ACC112 (cell line): ENCODE results near the gene HERC4.
"Not testable (repeated sequence)": the region's sequence is repeated elsewhere in the genome, so short reads cannot be mapped to it uniquely, and the experiment has no call there.

ENCODE experiments used
- H2AFZ ChIP-seq: fragments of 200-600 bp; sonication (generic); one replicate; pipeline ENCODE4 v1.6.0; 2017; ENCODE audit warnings: antibody characterized with exemption, low read length; ENCODE audit not compliant: unreplicated experiment
- H3K27ac ChIP-seq: fragments of 200-600 bp; sonication (generic); 2 replicates; pipeline ENCODE4 v1.5.1; 2014; ENCODE audit warnings: low read depth, mild to moderate bottlenecking, antibody characterized with exemption, low read length, moderate library complexity
- H3K27me3 ChIP-seq: fragments of 200-600 bp; sonication (generic); 2 replicates; pipeline ENCODE4 v1.6.1; 2014; ENCODE audit warnings: mild to moderate bottlenecking, antibody characterized with exemption, low read length, moderate library complexity, mixed read lengths; ENCODE audit not compliant: insufficient read depth
- H3K36me3 ChIP-seq: fragments of 200-600 bp; sonication (generic); 2 replicates; pipeline ENCODE4 v1.6.1; 2016; ENCODE audit warnings: mild to moderate bottlenecking, antibody characterized with exemption, low read length, moderate library complexity, mixed read lengths; ENCODE audit not compliant: insufficient read depth
- H3K4me1 ChIP-seq: fragments of 200-600 bp; sonication (generic); one replicate; pipeline ENCODE4 v1.6.1; 2016; ENCODE audit warnings: low read length, mixed read lengths; ENCODE audit not compliant: insufficient read depth, unreplicated experiment, control insufficient read depth
- H3K4me3 ChIP-seq: fragments of 200-600 bp; sonication (generic); 2 replicates; pipeline ENCODE4 v1.5.1; 2014; ENCODE audit warnings: mild to moderate bottlenecking, low read depth, low read length
- H3K79me2 ChIP-seq: fragments of 200-600 bp; sonication (generic); one replicate; pipeline ENCODE4 v1.6.0; 2016; ENCODE audit warnings: low read length; ENCODE audit not compliant: control insufficient read depth, unreplicated experiment, insufficient read depth

HERC4 gene

DNA sequence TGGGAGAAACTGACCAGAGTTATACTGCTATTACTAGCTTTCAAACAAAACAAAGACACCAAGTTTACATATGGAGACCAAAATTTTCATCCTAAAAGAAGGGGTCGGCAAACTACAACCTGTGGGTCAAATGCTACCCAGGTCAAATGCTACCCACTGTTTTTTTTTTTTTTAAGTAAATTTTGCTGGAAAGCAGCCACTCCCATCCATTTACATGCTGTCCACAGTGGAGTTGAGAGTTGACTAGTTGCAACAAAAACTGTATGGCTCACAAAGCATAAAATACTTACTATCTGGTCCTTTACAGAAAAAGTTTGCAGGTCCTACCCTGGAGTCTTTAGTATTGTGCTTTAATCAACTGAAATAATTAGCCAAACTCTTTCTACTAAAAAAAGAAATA is 99.2 kb downstream of the HERC4 start:
- peaks cover 2% of the 10 kb centered on the region for H3K79me2 ChIP-seq
- no peaks in the 10 kb centered on the region for H3K27me3 ChIP-seq
- no peak overlapping the region for H2AFZ ChIP-seq
- no peak overlapping the region for H3K27ac ChIP-seq
- H3K4me1 ChIP-seq: peaks cover 8% of the 10 kb centered on the region
- H3K36me3 ChIP-seq: peaks cover 60% of the 10 kb centered on the region
- no peak overlapping the region for H3K4me3 ChIP-seq

DNA sequence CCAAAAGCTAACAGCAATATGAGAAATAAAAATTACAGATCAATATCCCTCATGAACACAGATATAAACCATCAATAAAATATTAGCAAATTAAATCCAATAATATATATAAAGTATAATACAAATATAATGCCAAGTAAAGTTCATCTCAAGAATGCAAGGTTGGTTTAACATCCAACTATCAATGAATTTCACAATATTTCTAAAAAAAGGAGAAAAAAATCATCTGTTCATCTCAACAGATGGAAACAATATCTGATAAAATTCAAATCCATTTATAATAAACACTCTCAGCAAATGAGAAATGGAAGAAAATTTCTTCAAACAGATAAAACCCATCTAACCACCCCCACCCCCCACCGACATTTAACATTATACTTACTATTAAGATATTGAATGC is 103.8 kb downstream of the HERC4 start:
- H3K4me3 ChIP-seq: no peak overlapping the region
- no peak overlapping the region for H3K27ac ChIP-seq
- H3K79me2 ChIP-seq: peaks cover 15% of the 10 kb centered on the region
- peaks cover 65% of the 10 kb centered on the region for H3K36me3 ChIP-seq
- no peaks in the 10 kb centered on the region for H3K27me3 ChIP-seq
- H2AFZ ChIP-seq: no peak overlapping the region
- peaks cover under 1% of the 10 kb centered on the region for H3K4me1 ChIP-seq

DNA sequence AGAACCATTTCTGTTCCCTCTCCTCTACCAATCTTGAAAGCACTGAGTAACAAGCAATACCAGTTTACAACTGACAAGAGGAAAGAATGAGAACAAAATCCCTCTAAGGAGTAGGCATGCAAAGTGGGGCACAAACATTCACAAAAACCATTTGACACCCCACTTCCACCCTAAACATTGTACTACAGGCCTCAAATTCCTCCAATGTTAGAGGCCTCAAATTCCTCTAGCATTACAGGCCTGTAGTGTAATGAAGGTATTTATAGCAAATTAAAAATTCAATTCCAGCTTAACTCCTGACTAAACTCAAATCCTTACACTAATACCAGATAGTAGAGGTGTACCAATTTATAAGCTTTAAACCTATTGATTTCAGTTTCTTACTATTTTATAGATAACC is 105.2 kb downstream of the HERC4 start:
- H3K4me1 ChIP-seq: no peaks in the 10 kb centered on the region
- H2AFZ ChIP-seq: no peak overlapping the region
- H3K79me2 ChIP-seq: peaks cover 15% of the 10 kb centered on the region
- no peak overlapping the region for H3K27ac ChIP-seq
- no peak overlapping the region for H3K4me3 ChIP-seq
- no peaks in the 10 kb centered on the region for H3K27me3 ChIP-seq
- peaks cover 66% of the 10 kb centered on the region for H3K36me3 ChIP-seq

DNA sequence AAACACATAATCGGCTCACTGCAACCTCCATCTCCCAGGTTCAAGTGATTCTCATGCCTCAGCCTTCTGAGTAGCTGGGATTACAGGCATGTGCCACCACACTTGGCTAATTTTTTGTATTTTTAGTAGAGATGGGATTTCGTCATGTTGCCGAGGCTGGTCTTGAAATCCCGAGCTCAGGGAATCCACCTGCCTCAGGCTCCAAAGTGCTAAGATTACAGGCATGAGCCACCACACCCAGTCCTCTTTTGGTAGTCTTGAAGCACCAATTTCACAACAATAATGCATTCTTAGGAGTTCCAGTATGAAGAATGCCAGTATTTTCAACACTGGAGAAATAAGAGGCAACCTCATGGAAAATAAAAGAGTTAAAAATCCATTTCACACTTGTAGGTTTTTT is 109.0 kb downstream of the HERC4 start:
- H3K27ac ChIP-seq, H2AFZ ChIP-seq, H3K4me1 ChIP-seq, H3K27me3 ChIP-seq, H3K4me3 ChIP-seq: not testable (repeated sequence)
- Histone ChIP-seq H3K36me3 (peaks cover 46% of the 10 kb centered on the region), H3K79me2 (peaks cover 15% of the 10 kb centered on the region)

DNA sequence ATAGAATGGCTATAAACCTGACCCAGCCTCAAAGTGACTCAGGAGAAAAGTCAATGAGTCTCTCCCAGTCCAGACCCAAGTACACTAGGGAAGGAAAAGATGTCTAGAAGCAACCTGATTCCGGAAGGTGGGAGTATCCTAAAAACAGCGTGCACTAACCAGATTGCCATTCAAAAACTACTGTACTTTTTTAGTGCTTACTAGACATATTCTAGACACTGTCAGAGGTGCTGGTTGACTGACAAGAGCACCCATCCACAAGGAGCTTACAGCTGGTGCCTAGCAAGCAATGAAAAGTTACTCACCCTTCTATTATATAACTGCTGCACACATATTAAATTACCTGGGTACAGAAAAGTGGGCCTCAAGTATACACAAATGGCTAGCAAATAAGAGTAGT is 109.6 kb downstream of the HERC4 start:
- peaks cover 13% of the 10 kb centered on the region for H3K79me2 ChIP-seq
- H3K27me3 ChIP-seq: no peaks in the 10 kb centered on the region
- peaks cover 44% of the 10 kb centered on the region for H3K36me3 ChIP-seq
- H3K27ac ChIP-seq: no peak overlapping the region
- H2AFZ ChIP-seq: no peak overlapping the region
- no peaks in the 10 kb centered on the region for H3K4me1 ChIP-seq
- H3K4me3 ChIP-seq: no peak overlapping the region

DNA sequence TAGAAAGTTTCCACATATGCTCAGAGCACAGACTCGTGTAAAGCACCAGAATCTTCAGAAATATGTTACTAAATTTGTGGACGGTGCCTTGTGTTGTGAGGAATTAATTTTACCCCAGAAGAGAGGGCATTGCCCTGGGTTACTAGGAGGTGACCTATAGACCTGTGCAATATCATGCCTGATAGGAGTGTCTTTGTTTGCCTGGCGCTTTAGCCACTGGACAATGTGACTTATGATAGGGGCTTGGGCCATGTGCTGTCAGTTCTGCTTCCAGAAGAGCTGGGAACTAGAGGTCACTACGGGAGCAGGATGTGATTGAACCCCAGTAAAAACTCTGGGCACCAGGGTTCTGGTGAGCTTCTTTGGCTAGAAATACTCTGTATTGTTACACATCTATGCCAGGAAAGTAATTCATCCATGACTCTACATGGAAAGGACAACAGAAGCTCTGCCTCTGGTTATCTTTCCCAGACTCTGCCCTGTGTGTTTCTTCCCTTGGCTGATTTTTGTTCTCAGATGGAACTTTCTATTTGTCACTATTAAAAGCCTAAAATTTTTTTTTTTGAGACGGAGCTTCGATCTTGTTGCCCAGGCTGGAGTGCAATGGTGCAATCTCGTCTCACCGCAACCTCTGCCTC is 115.1 kb downstream of the HERC4 start:
- no peak overlapping the region for H2AFZ ChIP-seq
- peaks cover 20% of the 10 kb centered on the region for H3K36me3 ChIP-seq
- no peaks in the 10 kb centered on the region for H3K79me2 ChIP-seq
- no peak overlapping the region for H3K4me3 ChIP-seq
- no peak overlapping the region for H3K27ac ChIP-seq
- no peaks in the 10 kb centered on the region for H3K4me1 ChIP-seq
- no peaks in the 10 kb centered on the region for H3K27me3 ChIP-seq

DNA sequence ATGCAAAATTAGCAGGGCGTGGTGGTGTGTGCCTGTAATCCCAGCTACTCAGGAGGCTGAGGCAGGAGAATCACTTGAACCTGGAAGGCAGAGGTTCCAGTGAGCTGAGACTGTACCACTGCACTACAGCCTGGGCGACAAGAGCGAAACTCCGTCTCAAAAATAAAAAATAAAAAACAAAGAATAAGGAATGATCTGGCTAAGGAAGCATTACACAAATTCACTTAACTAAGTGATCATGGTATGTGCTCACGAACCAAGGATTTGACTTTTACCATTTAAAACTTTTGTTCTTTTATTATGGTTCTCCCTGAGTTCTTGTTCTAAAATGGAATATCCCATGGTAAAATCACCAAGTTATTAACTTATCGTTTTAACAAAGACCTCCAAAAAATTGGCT is 119.5 kb downstream of the HERC4 start:
- no peak overlapping the region for H2AFZ ChIP-seq
- no peaks in the 10 kb centered on the region for H3K27me3 ChIP-seq
- H3K36me3 ChIP-seq: peaks cover 25% of the 10 kb centered on the region
- H3K4me3 ChIP-seq: no peak overlapping the region
- no peaks in the 10 kb centered on the region for H3K4me1 ChIP-seq
- H3K27ac ChIP-seq: no peak overlapping the region
- no peaks in the 10 kb centered on the region for H3K79me2 ChIP-seq

DNA sequence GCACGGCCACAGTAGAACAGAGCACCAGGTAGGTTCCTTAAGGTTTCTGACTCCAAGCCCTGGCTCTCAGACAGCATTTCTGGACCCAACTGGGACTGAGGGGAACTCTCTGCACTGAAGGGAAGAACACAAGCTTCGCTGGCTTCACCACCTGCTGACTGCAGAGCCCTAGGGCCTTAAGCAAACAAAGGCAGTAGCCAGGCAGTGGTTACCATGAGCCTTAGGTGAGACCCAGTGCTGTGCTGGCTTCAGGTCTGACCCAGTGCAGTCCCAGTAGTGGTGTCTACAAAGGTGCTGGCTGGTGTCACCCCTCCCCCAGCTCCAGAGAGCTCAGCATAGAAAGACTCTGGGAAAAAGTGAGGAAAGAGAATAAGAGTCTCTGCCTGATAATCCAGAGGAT is 131.2 kb downstream of the HERC4 start:
- no peak overlapping the region for H2AFZ ChIP-seq
- no peaks in the 10 kb centered on the region for H3K4me1 ChIP-seq
- H3K79me2 ChIP-seq: peaks cover 6% of the 10 kb centered on the region
- H3K27me3 ChIP-seq: no peaks in the 10 kb centered on the region
- no peak overlapping the region for H3K27ac ChIP-seq
- H3K36me3 ChIP-seq: peaks cover 34% of the 10 kb centered on the region
- no peak overlapping the region for H3K4me3 ChIP-seq

DNA sequence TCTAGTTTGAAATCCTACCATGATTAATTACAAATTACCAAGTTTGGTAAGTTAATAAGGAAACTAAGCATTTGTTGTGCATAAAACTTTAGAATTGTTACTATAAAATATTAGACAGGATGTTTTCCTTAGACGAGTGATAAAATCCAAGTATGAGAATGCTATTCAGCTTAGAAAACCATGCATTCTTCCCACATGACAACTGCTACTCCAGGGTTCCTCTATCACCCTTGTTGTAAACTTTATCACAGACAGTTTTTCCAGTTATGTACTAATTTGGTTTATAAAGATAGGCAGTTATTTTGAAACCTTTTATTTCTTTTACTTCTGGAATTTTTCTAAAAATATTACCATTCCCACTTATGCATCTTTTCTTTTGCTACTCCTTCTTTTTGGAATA is 138.7 kb downstream of the HERC4 start:
- Histone ChIP-seq H3K27me3 (no peaks in the 10 kb centered on the region), H3K79me2 (no peaks in the 10 kb centered on the region), H2AFZ (no peak overlapping the region), H3K4me3 (no peak overlapping the region), H3K36me3 (peaks cover 9% of the 10 kb centered on the region), H3K4me1 (no peaks in the 10 kb centered on the region), H3K27ac (no peak overlapping the region)

DNA sequence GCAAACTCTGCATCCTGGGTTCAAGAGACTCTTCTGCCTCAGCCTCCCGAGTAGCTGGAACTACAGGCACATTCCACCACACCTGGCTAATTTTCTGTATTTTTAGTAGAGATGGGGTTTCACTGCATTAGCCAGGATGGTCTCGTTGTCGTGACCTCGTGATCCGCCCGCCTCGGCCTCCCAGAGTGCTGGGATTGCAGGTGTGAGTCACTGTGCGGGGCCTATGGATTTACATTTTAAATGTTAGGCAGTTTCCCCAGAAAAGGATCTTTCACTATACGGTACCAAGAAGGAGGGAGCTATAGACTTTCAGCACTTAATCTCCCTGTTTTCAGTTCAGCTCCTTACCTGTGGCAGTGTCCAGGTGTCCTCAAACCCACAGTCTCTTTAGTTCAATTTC is 139.9 kb downstream of the HERC4 start:
- Histone ChIP-seq H3K27me3 (no peaks in the 10 kb centered on the region), H2AFZ (no peak overlapping the region), H3K4me3 (no peak overlapping the region), H3K36me3 (peaks cover 9% of the 10 kb centered on the region), H3K27ac (no peak overlapping the region), H3K79me2 (no peaks in the 10 kb centered on the region), H3K4me1 (no peaks in the 10 kb centered on the region)

DNA sequence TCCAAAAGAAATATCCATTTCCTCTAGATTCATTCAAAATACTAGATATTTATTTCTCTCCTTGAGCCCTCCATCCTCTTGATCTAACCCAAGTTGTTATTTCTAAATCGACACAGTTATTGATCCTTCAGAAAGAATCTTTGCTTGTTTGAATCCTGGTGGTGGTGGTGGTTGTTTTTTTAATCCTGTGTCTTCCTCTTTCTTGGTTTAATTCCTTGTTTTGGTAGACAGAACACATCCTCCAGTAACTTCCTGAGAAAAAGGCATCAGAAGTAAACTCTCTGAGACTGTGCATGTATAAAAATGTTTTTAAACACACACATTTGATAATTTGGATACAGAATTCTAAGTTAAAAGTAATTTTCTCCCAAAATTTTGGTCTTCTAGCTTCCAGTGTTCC is 140.7 kb downstream of the HERC4 start:
- no peak overlapping the region for H2AFZ ChIP-seq
- no peaks in the 10 kb centered on the region for H3K79me2 ChIP-seq
- H3K4me3 ChIP-seq: no peak overlapping the region
- no peaks in the 10 kb centered on the region for H3K27me3 ChIP-seq
- H3K36me3 ChIP-seq: peaks cover 9% of the 10 kb centered on the region
- no peaks in the 10 kb centered on the region for H3K4me1 ChIP-seq
- H3K27ac ChIP-seq: no peak overlapping the region
